ENCODE data around the gene OSBPL5. TPM values are rescaled to one million over a fixed set of nuclear protein-coding genes. Genes with fewer than 3 reads are reported as not detected.

The OSBPL5 gene
- total RNA-seq, 1 donor from 2014 or later, result 92.0 TPM

DNA sequence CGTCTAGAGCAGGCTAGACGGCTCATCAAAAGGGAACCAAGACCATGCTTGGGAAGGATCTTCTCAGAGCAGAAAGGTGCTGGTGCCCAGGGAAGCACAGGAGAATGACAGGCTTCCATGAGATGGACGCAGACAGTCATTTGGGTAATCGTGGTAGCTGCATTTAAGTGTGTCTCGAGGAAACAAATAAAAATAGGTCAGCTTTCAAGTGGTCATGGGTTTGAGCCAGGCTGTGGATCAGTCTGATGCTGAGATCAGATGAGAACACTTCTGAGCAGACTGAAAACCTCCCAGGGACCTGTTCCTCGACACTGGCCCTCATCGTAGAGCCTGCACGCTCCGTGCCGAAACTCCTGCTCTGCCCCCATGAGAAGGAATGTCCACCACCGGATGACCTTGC, 112.5 kb downstream of the OSBPL5 start:
- H3K4me1 ChIP-seq, result peaks cover 5 to 20% of the 10 kb centered on the region in 2 donors
- intact Hi-C loops (cut with DNase I), result no loop called here
- H3K27me3 ChIP-seq, result no peaks in the 10 kb centered on the region
- no peak for DNase-seq (ENCODE audit: low spot score in 2 of 2)
- H3K9me3 ChIP-seq, result no peaks in the 10 kb centered on the region
- peaks cover 4 to 5% of the 10 kb centered on the region in 2 donors for H3K36me3 ChIP-seq
- TF ChIP-seq, protein P1, sequence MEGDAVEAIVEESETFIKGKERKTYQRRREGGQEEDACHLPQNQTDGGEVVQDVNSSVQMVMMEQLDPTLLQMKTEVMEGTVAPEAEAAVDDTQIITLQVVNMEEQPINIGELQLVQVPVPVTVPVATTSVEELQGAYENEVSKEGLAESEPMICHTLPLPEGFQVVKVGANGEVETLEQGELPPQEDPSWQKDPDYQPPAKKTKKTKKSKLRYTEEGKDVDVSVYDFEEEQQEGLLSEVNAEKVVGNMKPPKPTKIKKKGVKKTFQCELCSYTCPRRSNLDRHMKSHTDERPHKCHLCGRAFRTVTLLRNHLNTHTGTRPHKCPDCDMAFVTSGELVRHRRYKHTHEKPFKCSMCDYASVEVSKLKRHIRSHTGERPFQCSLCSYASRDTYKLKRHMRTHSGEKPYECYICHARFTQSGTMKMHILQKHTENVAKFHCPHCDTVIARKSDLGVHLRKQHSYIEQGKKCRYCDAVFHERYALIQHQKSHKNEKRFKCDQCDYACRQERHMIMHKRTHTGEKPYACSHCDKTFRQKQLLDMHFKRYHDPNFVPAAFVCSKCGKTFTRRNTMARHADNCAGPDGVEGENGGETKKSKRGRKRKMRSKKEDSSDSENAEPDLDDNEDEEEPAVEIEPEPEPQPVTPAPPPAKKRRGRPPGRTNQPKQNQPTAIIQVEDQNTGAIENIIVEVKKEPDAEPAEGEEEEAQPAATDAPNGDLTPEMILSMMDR (IDR thresholded peaks at IDR 0.05), result no peak
- H3K4me3 ChIP-seq, result no peak overlapping the region
- H3K27ac ChIP-seq, result no peak overlapping the region

DNA sequence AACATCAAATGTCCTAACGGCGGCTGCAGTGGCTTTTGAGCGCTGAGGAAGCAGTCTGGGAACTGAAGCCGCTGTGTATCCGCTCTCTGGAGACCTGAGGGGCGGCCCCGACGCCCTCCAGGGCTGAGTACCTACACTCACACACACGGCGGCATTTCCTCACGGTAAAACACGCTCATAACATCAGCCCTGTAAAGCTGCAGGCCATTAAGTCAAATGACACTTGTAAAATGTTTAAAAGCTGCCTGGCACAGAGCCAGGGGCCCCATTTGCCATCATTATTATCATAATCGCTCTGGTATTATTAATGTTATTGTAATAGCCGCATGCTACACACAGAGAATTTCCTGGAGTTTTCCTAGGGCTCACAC, 113.0 kb downstream of the OSBPL5 start:
- Histone ChIP-seq H3K4me1 (peaks cover 5 to 20% of the 10 kb centered on the region in 2 donors), H3K4me3 (no peak overlapping the region), H3K27ac (no peak overlapping the region), H3K27me3 (no peaks in the 10 kb centered on the region), H3K9me3 (no peaks in the 10 kb centered on the region), H3K36me3 (peaks cover 4 to 5% of the 10 kb centered on the region in 2 donors)
- TF ChIP-seq, protein P1 (IDR thresholded peaks at IDR 0.05), result no peak
- no peak for DNase-seq (ENCODE audit: low spot score in 2 of 2)
- intact Hi-C loops (cut with DNase I), result no loop called here

DNA sequence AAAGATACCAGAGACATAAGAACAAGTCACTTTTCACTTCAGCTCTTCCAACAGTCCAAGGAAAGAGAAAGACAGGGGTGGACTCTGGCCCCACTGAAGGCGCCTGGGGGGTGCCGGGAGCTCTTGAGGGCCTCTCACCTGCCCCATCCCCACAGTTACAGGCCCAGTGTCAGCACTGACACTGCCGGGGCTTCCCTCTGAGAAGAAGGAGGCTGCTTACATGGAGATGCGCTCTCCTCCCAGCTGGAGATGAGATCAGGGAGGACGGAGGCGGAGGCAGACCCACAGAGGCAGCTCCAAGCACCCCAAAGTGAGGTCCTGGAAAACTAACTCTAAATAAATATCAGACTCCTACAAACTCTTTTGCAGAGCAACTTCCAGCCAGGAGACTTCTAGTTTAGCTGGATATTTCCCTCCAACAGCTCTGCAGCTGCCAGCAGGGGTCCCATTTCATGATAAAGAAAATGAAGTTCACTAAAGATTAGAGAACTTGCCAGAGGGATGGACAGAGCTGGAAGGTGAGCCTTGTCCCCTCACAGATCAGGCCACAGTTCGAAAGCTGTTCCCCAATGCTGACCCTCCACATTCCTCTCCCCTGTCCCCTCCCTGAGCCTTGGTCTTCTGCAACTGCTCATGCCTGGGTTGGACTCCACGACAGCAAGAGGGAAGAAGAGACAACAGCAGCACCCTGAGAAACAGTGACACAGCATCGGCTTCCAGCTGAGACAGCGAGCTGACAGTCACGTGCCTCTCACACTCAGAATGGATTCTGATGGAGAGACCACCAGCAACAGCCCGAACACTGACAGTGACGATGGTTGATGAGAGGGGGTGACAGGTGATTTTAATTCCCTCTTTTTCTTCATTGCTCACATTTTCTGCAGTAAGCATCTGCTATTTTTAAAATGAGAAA, 113.7 kb downstream of the OSBPL5 start:
- Histone ChIP-seq H3K9me3 (no peaks in the 10 kb centered on the region), H3K4me1 (peaks cover 5 to 20% of the 10 kb centered on the region in 2 donors), H3K36me3 (peaks cover 4 to 5% of the 10 kb centered on the region in 2 donors), H3K27me3 (no peaks in the 10 kb centered on the region), H3K27ac (no peak overlapping the region), H3K4me3 (no peak overlapping the region)
- TF ChIP-seq, protein P1 (IDR thresholded peaks at IDR 0.05), result no peak
- intact Hi-C loops (cut with DNase I), result no loop called here
- no peak for DNase-seq (ENCODE audit: low spot score in 2 of 2)

DNA sequence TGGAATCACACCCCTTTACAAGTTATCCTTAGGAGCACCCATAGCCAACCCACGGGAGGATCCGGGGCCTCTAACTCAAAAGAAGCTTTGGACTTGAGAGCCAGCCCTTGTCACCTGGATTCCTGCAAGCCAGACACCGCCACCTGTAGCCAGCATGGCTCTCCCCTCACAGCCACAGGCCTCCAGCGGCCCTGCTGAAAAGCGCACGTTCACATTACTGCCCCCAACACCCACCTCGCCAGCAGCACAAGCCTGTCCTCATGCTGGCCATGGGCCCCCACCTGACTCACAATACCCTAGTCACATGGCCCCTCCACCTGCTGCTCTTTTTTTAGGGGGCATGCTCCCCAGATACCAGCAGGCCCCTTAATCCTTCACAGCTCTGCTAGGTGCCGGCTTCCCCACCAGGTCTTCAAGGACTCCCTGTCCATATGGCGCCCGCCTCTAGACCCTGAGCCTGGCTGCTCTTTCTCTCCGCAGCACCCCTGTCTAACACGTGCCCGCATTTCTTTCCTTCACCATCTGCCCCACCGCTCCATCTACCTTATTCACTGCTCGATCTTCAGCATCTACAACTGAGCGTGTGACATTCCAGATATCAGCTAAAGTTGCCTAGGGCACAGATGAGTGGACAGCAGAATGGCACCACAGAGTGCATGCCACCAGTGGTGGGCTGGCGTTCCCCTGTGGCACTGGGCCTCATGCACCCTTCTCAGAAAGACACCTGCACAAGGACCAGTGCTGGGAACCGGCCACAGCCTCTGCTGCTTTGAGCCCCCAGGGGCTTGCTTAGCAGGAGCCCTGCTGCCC, 114.5 kb downstream of the OSBPL5 start:
- H3K36me3 ChIP-seq, result peaks cover 5 to 13% of the 10 kb centered on the region in 2 donors
- TF ChIP-seq, protein P1 (IDR thresholded peaks at IDR 0.05), result no peak
- peaks cover 5 to 13% of the 10 kb centered on the region in 2 donors for H3K4me1 ChIP-seq
- no peak for DNase-seq (ENCODE audit: low spot score in 2 of 2)
- no peaks in the 10 kb centered on the region for H3K9me3 ChIP-seq
- peak overlapping the region in 1 of 2 donors; percentile 61 for H3K27ac ChIP-seq
- H3K27me3 ChIP-seq, result no peaks in the 10 kb centered on the region
- no peak overlapping the region for H3K4me3 ChIP-seq
- intact Hi-C loops (cut with DNase I), result no loop called here

DNA sequence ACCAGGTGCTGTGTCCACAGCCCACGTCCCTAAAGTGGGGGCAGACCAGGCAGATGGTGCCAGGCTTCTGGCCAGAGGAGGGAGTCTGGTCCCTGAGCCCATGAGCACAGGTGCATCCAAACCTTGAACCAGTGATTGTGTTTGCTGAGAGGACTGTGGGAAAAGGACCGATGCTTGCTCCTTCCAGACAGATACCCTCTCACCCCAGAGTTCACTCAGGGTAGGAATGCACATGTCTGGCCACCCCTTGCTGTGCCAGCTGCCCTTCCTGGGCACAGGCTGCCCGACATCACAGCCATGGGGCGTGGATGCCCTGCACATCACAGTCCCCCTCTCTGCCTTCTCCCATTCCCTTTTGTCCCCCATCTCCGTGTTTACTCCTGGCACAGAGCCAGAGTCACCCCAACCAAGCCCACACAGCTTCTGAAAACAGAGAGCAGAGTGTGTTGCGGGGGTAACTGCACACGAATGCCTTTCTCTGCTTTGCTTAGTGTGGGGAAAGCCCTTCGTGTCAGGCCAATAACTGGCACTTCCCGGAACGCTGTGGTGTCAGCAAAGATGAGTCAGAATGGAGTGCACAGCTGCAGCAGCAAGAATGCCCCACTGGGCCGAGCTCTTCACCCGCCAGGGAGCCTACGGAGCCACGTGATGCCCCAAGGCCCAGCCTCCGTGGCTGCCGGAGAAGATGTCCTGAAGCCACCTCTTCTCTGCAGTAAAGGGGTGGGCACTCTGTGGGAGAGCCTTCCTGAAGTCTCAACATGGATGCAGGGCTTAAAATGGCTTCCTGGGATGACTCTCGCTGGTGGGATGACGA, 115.5 kb downstream of the OSBPL5 start:
- Histone ChIP-seq H3K9me3 (no peaks in the 10 kb centered on the region), H3K27me3 (no peaks in the 10 kb centered on the region), H3K4me1 (peaks cover 5 to 13% of the 10 kb centered on the region in 2 donors), H3K36me3 (peaks cover 10 to 19% of the 10 kb centered on the region in 2 donors), H3K27ac (peak overlapping the region; percentile 3 to 61), H3K4me3 (no peak overlapping the region)
- TF ChIP-seq, protein P1 (IDR thresholded peaks at IDR 0.05), result peak; percentile 32 to 43 (median 36)
- intact Hi-C loops (cut with DNase I), result no loop called here
- peak; percentile 57 to 92 for DNase-seq (ENCODE audit: low spot score in 2 of 2)
